Inflammatory macrophage treated with lipopolysaccharide for 4 hours (primary cell): ENCODE measurements around the gene PTPN22.
A peak's percentile ranks its signal among the peaks of the same experiment; 100 is the strongest.

Experiments used
- DNase-seq: peaks from one replicate; pipeline ENCODE4 v3.0.0-alpha.2; 2020

PTPN22 gene

GRCh38 chr1:113849072-113849471 is 22.4 kb downstream of the PTPN22 start:
- DNase-seq, result peak; percentile 58

GRCh38 chr1:113846391-113847035 is 25.0 kb downstream of the PTPN22 start:
- no peak for DNase-seq

DNA sequence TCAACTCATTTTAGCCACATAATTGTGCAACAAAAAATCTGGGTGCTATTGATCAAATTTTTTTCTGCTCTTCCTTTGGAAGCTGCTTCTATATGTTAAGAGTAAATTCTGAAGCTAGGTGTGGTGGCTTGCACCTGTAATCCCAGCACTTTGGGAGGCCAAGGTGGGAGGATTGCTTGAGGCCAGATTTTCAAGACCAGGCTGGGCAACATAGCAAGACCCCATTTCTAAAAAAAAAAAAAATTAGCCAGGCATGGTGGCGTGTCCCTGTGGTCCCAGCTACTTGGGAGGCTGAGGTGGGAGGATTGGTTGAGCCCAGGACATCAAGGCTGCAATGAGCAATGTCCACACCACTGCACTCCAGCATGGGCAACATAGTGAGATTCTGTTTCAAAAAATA is 35.0 kb downstream of the PTPN22 start:
- DNase-seq, result no peak

GRCh38 chr1:113835686-113836290 is 35.7 kb downstream of the PTPN22 start:
- DNase-seq, result peak; percentile 57

DNA sequence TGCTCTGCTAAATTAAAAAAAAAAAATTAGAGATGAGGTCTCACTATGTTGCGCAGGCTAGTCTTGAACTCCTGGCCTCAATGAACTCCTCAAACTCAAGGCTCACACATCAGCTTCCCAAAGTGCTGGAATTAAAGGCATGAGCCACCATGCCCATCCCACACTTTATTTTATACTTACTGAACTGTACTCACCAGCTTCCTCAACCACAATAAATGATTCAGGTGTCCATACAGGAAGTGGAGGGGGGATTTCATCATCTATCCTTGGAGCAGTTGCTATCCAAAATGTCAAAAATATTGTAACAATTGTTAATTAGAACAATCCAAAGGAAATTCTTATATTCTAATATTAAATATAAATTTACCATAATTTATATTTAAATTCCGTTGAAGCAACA is 36.8 kb downstream of the PTPN22 start:
- DNase-seq, result no peak

GRCh38 chr1:113830039-113830438 is 41.5 kb downstream of the PTPN22 start:
- no peak for DNase-seq

DNA sequence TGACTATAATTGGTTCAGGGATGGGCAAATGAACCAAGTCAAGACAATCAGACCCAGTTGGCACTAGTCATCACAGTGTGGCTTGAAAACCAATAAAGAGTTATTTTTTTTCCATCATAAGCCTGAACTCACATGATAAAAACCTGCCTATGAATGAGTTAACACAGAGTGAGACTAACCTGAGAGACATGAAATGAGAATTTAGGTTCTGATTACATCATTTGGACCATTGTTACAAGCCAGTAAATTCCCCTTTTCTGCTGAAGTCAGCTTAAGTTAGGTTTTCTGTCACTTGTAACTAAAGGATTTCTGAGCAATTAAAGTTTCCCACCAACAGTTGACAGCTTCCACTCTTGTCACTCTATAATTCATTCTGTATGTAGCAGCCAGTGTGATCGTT is 49.6 kb downstream of the PTPN22 start:
- no peak for DNase-seq

GRCh38 chr1:113818578-113818977 is 52.9 kb downstream of the PTPN22 start:
- DNase-seq, result peak; percentile 52

DNA sequence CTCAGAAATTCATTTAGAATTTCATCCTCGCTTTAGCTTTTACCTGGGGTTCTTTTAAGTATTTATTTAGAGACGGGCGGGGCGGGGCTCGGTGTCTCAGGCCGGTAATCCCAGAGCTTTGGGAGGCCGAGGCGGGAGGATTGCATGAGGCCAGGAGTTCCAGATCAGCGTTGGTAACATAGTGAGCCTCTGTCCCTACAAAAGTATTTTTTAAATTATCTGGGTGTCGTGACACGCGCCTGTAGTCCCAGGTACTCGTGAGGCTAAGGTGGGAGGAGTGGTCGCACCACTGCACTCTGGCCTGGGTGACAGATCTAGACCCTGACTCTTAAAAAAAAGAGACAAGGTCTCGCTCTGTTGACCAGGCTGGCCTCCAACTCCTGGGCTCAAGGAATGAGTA is 58.3 kb downstream of the PTPN22 start:
- DNase-seq, result no peak

DNA sequence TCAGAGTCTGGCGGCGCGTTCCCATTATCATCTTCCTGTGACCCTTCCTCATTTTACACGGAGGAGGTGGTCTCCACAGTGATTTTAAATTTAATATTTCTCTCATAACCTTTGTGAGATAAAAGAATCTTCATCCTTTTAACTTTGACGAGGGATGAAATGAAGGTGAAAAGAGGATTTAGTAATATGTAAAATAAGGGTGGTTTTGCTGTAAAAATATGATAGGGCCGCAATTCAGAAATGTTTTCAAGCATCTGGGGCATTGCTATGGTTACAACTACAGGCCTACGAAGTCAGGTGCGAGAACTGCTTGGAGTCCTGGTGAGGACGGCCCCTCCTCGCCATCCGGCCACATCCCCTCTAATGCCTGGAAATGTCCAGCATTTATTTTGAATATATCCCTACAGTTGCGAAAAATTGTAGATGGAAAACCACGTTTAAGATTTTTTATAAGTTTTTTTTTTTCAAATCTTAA is 58.8 kb downstream of the PTPN22 start:
- DNase-seq, result no peak

- DNase-seq, result peak; percentile 100
Measured at GRCh38 chr1:113811888-113812660, 59.4 kb downstream of the PTPN22 start, which contains the start of gene RSBN1. TSS of gene RSBN1 (minus strand) at chr1:113812476. CDS start at chr1:113812412, 64 bp downstream.

DNA sequence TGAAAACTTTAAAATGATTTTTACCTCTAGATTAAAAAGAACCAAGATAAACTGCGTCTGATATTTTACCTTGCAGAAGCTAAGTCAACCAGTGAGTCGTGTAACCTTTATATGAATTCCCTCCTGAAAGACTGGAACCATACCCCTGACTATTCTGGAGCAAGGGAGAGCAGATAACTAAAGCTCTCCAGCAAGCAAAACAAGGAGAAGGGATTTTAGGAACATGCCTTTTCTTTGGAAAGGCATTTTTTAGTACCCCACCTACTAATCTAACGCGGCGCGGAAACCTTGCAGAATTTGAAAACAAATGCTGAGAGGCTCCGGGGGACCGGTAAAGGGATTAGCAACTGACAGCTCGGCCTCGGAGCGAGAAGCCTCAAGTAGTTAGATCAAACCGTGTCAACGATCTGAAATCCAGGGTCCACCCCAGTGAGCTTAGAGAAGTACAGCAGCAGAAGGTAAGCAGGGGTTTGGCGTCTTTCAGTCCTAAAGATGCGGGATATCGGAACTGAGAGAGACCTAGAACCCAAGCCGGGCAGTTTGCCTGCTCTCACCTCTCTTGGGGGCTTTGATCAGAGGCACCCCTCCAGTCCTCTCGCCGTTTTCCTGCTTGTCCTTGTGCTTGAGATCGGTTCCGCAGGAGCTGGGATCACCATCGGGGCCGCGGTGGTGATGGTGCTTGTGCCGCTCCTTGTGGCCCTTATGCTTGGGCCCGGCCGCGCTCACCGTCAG is 60.2 kb downstream of the PTPN22 start:
- peak; percentile 33 for DNase-seq

DNA sequence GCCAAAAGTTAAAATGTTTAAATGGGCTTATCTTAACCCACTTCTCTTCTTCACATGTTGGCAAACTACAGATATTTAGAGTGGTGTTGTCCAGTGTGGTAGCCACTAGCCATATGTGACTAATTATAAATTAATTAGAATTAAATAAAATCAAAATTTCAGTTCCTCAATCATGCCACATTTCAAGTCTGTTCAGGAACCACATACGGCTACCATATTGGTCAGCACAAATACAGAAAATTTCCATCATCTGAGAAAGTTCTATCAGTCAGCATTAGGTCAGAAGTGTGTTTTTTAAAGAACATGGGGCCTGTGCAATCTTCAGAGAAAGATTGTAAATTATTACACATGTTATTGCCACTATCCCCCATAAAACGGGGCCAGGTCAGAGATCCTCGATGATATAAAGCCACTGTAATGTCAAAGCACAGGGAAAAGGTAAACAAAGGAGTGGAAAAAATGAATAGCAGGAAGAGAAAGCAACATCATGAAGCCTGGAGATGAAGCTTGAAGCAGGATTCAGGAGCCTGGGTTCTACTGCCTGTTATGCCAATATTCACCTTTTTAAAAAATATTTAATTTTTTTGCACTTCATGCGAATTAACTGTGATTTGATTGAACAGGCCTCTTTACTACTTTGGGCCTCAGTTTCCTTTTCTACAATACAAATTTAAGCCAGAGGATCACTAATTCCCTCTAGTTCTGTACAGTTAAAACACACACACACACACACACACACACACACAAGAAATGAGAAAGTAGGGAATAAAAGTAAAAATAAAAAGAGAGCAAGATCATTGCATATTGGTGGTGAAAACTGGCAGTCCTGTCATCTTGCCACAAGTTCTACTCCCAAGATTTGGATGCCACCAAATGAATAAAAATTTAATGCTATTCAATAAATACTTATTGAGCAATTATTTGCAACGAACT is 61.6 kb downstream of the PTPN22 start:
- no peak for DNase-seq

GRCh38 chr1:113808450-113809195 is 62.9 kb downstream of the PTPN22 start:
- DNase-seq, result no peak

- no peak for DNase-seq
Measured at GRCh38 chr1:113805639-113806038, 65.9 kb downstream of the PTPN22 start.

GRCh38 chr1:113805256-113805531 is 66.3 kb downstream of the PTPN22 start:
- no peak for DNase-seq

DNA sequence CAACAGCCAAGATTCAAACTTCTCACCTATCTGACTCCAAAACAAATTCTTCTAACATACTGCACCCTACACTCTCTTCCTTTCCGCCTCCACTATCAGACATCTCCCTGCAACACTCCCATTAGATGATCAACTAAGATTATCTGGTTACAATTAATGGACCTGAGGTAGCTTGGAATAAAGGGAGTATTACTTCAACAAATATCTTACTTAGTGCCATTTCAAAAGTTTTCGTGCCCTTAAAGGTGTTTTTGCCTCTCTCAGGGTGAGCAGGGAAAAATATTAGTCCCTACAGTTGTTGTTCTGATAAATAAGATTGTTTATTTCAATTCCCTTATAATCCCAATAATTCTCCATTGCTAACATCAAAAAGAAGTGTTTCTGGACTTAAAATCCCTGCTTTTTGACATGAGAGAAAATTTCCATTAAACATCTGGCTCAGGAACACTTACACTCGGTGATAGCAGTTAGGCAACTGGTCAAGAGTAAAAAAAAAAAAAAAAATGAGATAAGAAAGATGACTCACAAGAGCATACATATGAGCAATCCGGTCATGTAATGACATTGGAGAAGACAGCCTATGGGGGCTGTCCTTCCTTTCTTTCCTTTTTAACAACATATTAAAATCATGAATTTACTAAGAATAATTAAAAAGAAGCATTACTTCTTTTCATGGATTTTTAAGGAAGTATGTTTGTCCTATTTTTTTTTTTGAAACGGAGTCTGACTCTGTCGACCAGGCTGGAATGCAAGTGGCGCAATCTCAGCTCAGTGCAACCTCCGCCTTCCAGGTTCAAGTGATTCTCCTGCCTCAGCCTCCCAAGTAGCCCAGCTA is 66.9 kb downstream of the PTPN22 start:
- DNase-seq, result peak; percentile 79

DNA sequence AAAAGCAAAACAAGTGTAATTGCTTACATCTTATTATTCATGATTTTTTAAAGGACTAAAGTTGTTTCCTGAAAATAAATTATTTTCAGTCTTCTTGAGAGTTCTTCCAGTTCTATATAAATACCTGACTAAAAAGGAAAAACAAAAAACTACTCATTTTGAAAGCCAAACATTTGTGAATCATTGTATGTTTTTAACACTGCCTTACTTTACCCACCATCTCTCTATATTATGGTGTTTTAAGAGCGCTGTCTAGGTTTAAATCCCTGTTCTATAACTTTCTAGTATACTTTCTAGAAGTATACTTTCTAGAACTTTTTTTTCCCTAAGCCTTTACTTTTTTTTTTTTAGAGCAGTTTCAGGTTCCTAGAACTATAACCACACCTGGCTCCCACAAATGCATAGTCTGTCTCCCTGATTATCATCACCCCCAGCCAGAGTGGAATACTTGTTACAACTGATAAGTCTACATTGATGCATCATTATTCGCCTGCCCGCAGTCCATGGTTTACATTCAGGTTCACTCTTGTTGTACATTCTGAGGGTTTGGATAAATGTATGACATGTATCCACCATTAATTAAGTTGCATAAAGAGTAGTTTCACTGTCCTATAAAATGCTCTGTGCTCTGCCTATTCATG is 69.0 kb downstream of the PTPN22 start:
- DNase-seq, result no peak

DNA sequence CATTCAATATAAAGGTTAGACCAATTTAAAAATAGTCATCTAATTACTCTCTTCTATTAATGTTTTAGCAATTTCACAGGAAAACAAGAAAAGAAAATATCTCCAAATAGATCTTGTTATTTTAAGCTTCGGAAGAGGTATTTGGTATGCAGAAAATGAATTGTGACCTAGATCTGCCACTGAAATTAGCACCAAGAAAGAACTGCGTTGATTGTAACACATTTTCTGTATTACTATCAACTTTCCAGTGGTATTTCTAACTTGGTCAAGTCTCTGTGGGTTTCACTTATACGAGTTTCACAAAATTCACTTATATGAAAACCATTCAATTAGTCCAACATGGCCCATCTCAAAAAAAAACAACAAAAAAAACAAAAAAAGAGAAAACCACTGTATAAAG is 71.0 kb downstream of the PTPN22 start:
- no peak for DNase-seq

- DNase-seq, result no peak
Measured at GRCh38 chr1:113797472-113797871, 74.0 kb downstream of the PTPN22 start.
